GM12873 (cell line): ENCODE measurements around the gene DYNLT2B.

Experiments used
- TF ChIP-seq, protein P1 (sequence below): IDR thresholded peaks from 2 replicates; pipeline ENCODE4 v1.5.1; 2012; ENCODE audit warnings: low read depth, mild to moderate bottlenecking, moderate library complexity, low read length, control low read depth; ENCODE audit not compliant: insufficient read depth; ENCODE audit errors: missing control alignments

DYNLT2B gene

DNA sequence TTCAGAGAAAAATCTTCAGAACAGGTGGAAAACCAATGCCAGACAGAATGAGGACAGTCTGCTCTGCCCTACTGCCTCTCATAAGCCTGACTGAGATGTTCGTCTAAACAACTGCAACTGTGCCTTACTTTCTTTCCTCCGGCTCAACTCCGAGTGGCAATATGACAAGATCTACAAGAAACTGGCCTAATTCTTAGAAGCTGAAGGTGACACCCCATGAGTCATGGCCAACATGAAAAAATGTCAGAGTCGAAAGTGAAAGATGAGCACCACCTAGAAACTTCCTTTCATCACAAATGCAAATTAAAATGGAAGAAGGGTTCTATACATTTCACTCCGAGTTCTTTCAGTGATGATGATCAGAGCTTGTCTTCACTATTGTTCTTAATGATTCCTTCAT is 43.5 kb downstream of the DYNLT2B start:
- TF ChIP-seq, protein P1, sequence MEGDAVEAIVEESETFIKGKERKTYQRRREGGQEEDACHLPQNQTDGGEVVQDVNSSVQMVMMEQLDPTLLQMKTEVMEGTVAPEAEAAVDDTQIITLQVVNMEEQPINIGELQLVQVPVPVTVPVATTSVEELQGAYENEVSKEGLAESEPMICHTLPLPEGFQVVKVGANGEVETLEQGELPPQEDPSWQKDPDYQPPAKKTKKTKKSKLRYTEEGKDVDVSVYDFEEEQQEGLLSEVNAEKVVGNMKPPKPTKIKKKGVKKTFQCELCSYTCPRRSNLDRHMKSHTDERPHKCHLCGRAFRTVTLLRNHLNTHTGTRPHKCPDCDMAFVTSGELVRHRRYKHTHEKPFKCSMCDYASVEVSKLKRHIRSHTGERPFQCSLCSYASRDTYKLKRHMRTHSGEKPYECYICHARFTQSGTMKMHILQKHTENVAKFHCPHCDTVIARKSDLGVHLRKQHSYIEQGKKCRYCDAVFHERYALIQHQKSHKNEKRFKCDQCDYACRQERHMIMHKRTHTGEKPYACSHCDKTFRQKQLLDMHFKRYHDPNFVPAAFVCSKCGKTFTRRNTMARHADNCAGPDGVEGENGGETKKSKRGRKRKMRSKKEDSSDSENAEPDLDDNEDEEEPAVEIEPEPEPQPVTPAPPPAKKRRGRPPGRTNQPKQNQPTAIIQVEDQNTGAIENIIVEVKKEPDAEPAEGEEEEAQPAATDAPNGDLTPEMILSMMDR: no peak

DNA sequence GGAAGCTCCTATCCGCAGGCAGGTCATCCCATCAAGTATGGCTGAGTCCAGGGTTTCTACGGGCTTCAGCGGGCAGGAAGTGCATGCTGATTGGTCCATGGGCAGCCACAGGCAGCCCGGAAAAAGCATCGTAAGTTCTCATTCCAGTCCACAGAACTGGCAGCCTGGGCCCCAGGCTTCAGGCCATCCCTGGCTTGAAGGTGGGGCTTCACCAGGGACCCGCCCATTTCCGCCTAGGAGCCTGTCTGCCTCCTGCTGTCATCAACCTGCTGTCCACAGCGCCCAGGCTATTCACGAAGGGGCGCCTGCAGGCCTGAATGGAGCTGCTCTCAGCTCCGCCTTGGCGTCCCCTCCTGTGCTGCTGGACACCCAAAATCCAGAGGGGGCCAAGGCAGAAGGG is 44.4 kb downstream of the DYNLT2B start:
- TF ChIP-seq, protein P1: no peak

DNA sequence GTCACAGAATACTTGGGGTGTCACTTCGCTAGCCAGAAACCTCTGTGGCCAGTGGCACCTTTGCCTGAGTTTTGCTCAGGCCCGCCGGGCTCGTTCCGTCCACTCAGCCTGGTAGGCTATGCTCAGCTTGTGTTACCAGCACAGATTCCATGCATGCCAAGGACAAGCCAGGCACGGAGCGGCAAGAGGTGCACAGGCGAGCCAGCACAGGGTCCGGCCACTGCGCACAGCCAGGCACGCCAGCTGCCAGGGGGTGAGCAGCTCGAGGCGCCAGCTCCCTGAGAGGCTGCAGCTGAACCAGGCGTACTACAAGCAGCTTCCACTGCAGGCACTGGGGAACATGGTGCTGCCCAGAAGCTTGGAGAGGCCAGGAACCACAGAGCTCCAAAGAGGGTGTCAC is 45.2 kb downstream of the DYNLT2B start:
- TF ChIP-seq, protein P1: no peak

DNA sequence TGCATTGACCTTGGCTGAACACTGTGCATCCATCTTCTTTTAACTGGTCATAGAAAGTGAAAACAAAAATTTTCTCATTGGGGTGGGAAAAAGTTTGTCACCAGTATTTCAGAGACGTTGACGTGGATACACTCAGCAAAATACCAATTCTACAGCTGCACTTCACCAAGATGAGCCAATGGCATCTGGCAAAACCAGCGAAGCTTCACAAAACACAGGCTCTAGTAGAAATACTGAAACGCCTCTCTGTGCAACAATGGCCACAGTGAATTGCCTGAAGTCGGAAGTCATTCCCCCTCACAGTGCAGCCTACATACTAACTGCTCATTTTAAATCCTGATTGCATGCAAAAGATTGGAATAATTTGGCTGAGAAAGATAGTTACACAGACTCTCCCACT is 47.5 kb downstream of the DYNLT2B start:
- TF ChIP-seq, protein P1: no peak

DNA sequence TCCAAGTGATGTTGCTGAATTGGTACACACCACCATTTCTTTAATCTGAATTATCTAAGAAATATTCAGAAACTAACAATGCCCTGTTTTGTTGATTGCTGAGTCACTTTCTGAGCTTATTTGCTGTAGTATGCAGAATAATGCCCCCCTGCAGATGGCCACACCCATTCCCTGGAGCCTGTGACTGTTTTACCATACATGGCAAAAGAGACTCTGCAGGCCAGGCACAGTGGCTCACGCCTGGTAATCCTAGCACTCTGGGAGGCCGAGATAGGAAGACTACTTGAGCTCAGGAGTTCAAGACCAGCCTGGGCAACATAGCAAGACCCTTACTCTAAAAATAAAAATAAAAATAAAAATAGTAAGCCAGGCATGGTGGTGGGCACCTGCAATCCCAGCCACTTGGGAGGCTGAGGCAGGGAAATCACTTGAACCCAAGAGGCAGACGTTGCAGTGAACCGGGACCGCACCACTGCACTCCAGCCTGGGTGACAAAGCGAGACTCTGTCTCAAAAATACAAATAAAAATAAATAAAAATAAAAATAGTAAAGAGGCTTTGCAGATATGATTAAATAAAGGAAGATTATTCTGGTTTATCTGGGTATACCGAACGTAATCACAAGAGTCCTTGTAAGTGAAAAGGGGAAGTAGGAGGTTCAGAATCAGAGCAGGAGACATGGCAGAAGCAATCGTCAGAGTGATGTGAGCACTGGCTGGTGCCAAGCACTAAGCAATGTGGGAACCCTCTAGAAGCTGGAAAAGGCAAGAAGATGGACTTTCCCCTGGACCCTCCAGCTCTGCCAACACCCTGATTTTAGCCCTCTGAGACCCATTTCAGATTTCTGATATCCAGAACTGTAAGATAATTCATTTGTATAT is 49.5 kb downstream of the DYNLT2B start:
- TF ChIP-seq, protein P1: no peak

DNA sequence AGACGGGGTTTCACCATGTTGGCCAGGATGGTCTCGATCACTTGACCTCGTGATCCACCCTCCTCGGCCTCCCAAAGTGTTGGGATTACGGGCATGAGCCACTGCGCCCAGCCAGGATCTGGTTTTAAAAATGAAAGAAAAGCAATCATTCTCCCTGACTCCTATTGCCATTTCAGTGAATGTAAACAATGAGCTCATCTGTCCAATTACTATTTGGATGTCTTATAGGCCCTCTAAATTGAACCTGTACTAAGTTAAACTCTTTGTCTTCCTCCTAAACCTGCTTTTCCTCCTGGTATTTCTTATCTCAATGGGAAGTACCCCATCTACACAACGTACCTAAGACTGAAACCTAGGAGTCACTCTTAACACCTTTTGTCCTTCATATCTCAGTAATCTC is 54.2 kb downstream of the DYNLT2B start:
- TF ChIP-seq, protein P1: no peak

DNA sequence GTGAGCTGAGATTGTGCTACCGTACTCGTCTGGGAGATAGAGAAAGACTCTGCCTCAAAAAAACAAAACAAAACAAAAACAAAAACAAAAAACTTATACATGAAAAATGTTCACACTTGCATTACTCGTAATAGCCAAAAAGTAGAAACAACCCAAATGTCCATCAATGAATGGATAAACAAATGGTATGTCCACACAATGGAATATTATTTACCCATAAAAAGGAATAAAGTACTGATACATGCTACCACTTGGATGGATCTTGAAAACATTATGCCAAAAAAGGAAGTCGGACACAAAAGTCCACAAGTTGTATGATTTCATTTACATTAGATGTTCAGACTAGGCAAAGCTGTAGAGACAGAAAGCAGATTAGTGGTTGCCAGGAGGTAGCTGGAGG is 57.3 kb downstream of the DYNLT2B start:
- TF ChIP-seq, protein P1: no peak
